GM23338 (cell line): ENCODE results near the gene TTYH1. TPM values are rescaled to one million over a fixed set of nuclear protein-coding genes. Genes with fewer than 3 reads are reported as not detected.

ENCODE experiments used
- ATAC-seq: fragments of 200-7000 bp; cut with Tn5 transposase; 3 replicates; pipeline ENCODE4 v1.9.1; 2020
- DNase-seq: peaks from one replicate; pipeline ENCODE4 v3.0.0-alpha.2; 2015; ENCODE audit warnings: low spot score
- H2AFZ ChIP-seq: fragments of 200-600 bp; sonication (generic); 2 replicates; pipeline ENCODE4 v1.8.0; 2016; ENCODE audit warnings: antibody characterized with exemption, mild to moderate bottlenecking, moderate library complexity
- H3F3A ChIP-seq: fragments of 200-600 bp; sonication (generic); replicated peaks from 2 replicates; pipeline ENCODE4 v1.8.0; 2017; ENCODE audit warnings: antibody characterized with exemption, mixed run types, low read depth
- H3K27ac ChIP-seq: fragments of 200-600 bp; sonication (generic); 2 replicates; pipeline ENCODE4 v1.6.1; 2016; ENCODE audit warnings: low read depth
- H3K27me3 ChIP-seq: fragments of 200-600 bp; sonication (generic); 2 replicates; pipeline ENCODE4 v1.8.0; 2016; ENCODE audit warnings: mild to moderate bottlenecking, mixed run types, moderate library complexity; ENCODE audit not compliant: insufficient read depth
- H3K36me3 ChIP-seq: fragments of 200-600 bp; sonication (generic); 2 replicates; pipeline ENCODE4 v1.8.0; 2016; ENCODE audit warnings: mild to moderate bottlenecking; ENCODE audit not compliant: insufficient read depth
- H3K4me1 ChIP-seq: fragments of 200-600 bp; sonication (generic); 2 replicates; pipeline ENCODE4 v1.8.0; 2016; ENCODE audit warnings: mild to moderate bottlenecking, moderate library complexity; ENCODE audit not compliant: insufficient read depth
- H3K4me2 ChIP-seq: fragments of 200-600 bp; sonication (generic); 2 replicates; pipeline ENCODE4 v1.7.1; 2017; ENCODE audit warnings: mixed run types
- H3K4me3 ChIP-seq: fragments of 200-600 bp; sonication (generic); 2 replicates; pipeline ENCODE4 v1.6.1; 2016; ENCODE audit warnings: mixed run types
- H3K79me2 ChIP-seq: fragments of 200-600 bp; sonication (generic); replicated peaks from 2 replicates; pipeline ENCODE4 v1.8.0; 2017; ENCODE audit warnings: mild to moderate bottlenecking; ENCODE audit not compliant: insufficient read depth
- H3K9me2 ChIP-seq: fragments of 200-600 bp; sonication (generic); 2 replicates; pipeline ENCODE4 v1.8.0; 2017; ENCODE audit not compliant: insufficient read depth
- H4K20me1 ChIP-seq: fragments of 200-600 bp; sonication (generic); replicated peaks from 2 replicates; pipeline ENCODE4 v1.8.0; 2017; ENCODE audit warnings: mild to moderate bottlenecking; ENCODE audit not compliant: insufficient read depth
- H3K27ac Mint-ChIP-seq: 2 replicates; pipeline ENCODE4 v1.8.0; 2020; ENCODE audit warnings: inconsistent platforms, mild to moderate bottlenecking, moderate library complexity, mixed read lengths
- H3K27me3 Mint-ChIP-seq: 3 replicates; pipeline ENCODE4 v1.8.0; 2022; ENCODE audit warnings: low read depth, mild to moderate bottlenecking, moderate library complexity, mixed read lengths, inconsistent platforms; ENCODE audit not compliant: insufficient read depth, poor library complexity
- H3K36me3 Mint-ChIP-seq: 3 replicates; pipeline ENCODE4 v1.8.0; 2021; ENCODE audit warnings: low read depth, mild to moderate bottlenecking, inconsistent platforms, moderate library complexity, mixed read lengths
- H3K4me1 Mint-ChIP-seq: 3 replicates; pipeline ENCODE4 v1.8.0; 2020; ENCODE audit warnings: mild to moderate bottlenecking, inconsistent platforms, mixed read lengths
- H3K4me3 Mint-ChIP-seq: 3 replicates; pipeline ENCODE4 v1.8.0; 2021; ENCODE audit warnings: moderate library complexity, mild to moderate bottlenecking, inconsistent platforms, mixed read lengths
- H3K9me3 Mint-ChIP-seq: 3 replicates; pipeline ENCODE4 v1.8.0; 2020; ENCODE audit warnings: moderate library complexity, mild to moderate bottlenecking, inconsistent platforms, mixed read lengths
- CREB1 ChIP-seq: fragments of 250-450 bp; sonication (Bioruptor Pico); IDR thresholded peaks from 2 replicates; pipeline ENCODE4 v1.5.0; 2020; ENCODE audit warnings: low read depth, mild to moderate bottlenecking, moderate library complexity
- CTCF ChIP-seq, 2 experiments: fragments of 200-600 bp in 1 of 2; sonication (generic) in 1 of 2; conservative IDR thresholded peaks; 2 replicates each; pipeline versions ENCODE4 v1.5.1 to v1.6.1; 2016 to 2017; ENCODE audit warnings: antibody characterized with exemption in 2 of 2, low read depth in 2 of 2, mild to moderate bottlenecking in 2 of 2, moderate library complexity in 1 of 2
- ETS1 ChIP-seq: IDR thresholded peaks from 2 replicates; pipeline ENCODE4 v1.6.1; 2016; ENCODE audit warnings: antibody characterized with exemption
- JUNB ChIP-seq: IDR thresholded peaks from one replicate; pipeline ENCODE4 v1.6.1; 2016; ENCODE audit warnings: antibody characterized with exemption; ENCODE audit not compliant: unreplicated experiment
- NANOG ChIP-seq: IDR thresholded peaks from 2 replicates; pipeline ENCODE4 v1.6.1; 2016; ENCODE audit warnings: antibody characterized with exemption, borderline replicate concordance
- REST ChIP-seq: IDR thresholded peaks from one replicate; pipeline ENCODE4 v1.6.1; 2018; ENCODE audit warnings: antibody characterized with exemption; ENCODE audit not compliant: unreplicated experiment
- ZNF114 ChIP-seq: fragments of 250-450 bp; sonication (Bioruptor Pico); IDR thresholded peaks from 2 replicates; pipeline ENCODE4 v1.5.0; 2020; ENCODE audit warnings: mild to moderate bottlenecking, moderate library complexity
- polyA plus RNA-seq: library from polyadenylated mRNA; unstranded; fragments of >200 nt; fragmentation: Nextera tagmentation; extraction: Ambion mirVana; gene quantifications from 2 replicates; pipeline ENCODE4 v1.2.1, GENCODE V29; 2016
- total RNA-seq: library from RNA; depleted of rRNA; stranded (reverse); fragments of >200 nt; shearing (Covaris generic); gene quantifications from 2 replicates; pipeline ENCODE4 v1.2.3, GENCODE V29; 2014

The TTYH1 gene
- total and polyA plus RNA-seq, 2 experiments from 2014 or later, result 18.2 to 40.8 TPM

GRCh38 chr19:54481326-54481930 lies 66.2 kb downstream of the TTYH1 start:
- Mint-ChIP-seq H3K9me3 (peaks cover 35% of the 10 kb centered on the region), H3K27me3 (peaks cover 9% of the 10 kb centered on the region), H3K36me3 (peaks cover 6% of the 10 kb centered on the region; the same call in 1 of the 3 replicates), H3K27ac (no peak overlapping the region), H3K4me1 (peaks cover 7% of the 10 kb centered on the region; the same call in 1 of the 3 replicates), H3K4me3 (no peak overlapping the region)
- DNase-seq (peak; percentile 95), ATAC-seq (peak; percentile 83)
- no peaks in the 10 kb centered on the region for H4K20me1 ChIP-seq
- H3K79me2 ChIP-seq, result no peaks in the 10 kb centered on the region
- H3K36me3 ChIP-seq, result no peaks in the 10 kb centered on the region
- H3K4me1 ChIP-seq, result no peaks in the 10 kb centered on the region
- no peak overlapping the region for H3K27ac ChIP-seq
- H3K4me2 ChIP-seq, result no peak overlapping the region
- H3K27me3 ChIP-seq, result no peaks in the 10 kb centered on the region
- H2AFZ ChIP-seq, result no peak overlapping the region
- no peak overlapping the region for H3K4me3 ChIP-seq
- no peaks in the 10 kb centered on the region for H3F3A ChIP-seq
- TF ChIP-seq CREB1, result no peak
- peak; percentile 82 to 90 for TF ChIP-seq CTCF (conservative IDR thresholded peaks at IDR 0.05; ENCODE audit: low read depth in 2 of 2)
- no peaks in the 10 kb centered on the region for H3K9me2 ChIP-seq

GRCh38 chr19:54482889-54483288 lies 67.6 kb downstream of the TTYH1 start:
- no peaks in the 10 kb centered on the region for H3K9me2 ChIP-seq

More at GRCh38 chr19:54482889-54483288, 67.6 kb downstream of the TTYH1 start:
- no peak for ATAC-seq
- Histone ChIP-seq H3K4me1 (no peaks in the 10 kb centered on the region), H3K27me3 (no peaks in the 10 kb centered on the region), H2AFZ (no peak overlapping the region), H3F3A (no peaks in the 10 kb centered on the region), H3K36me3 (no peaks in the 10 kb centered on the region), H3K27ac (no peak overlapping the region), H3K79me2 (no peaks in the 10 kb centered on the region), H3K4me3 (no peak overlapping the region), H3K4me2 (no peak overlapping the region), H4K20me1 (no peaks in the 10 kb centered on the region)
- no peak overlapping the region for H3K27ac Mint-ChIP-seq
- no peak for DNase-seq
- H3K4me1 Mint-ChIP-seq, result peaks cover 7% of the 10 kb centered on the region; the same call in 1 of the 3 replicates
- no peak overlapping the region for H3K4me3 Mint-ChIP-seq
- TF ChIP-seq NANOG, result no peak
- no peak for TF ChIP-seq JUNB
- TF ChIP-seq ZNF114 (CRISPR knock-in tag), result no peak
- TF ChIP-seq CREB1, result no peak
- TF ChIP-seq REST, result no peak
- no peak for TF ChIP-seq CTCF (conservative IDR thresholded peaks at IDR 0.05; ENCODE audit: low read depth in 2 of 2)
- no peak for TF ChIP-seq ETS1
- peaks cover 9% of the 10 kb centered on the region for H3K27me3 Mint-ChIP-seq
- peaks cover 42% of the 10 kb centered on the region for H3K9me3 Mint-ChIP-seq
- H3K36me3 Mint-ChIP-seq, result peaks cover 6% of the 10 kb centered on the region; the same call in 1 of the 3 replicates
